Mesendoderm (in vitro differentiated cells): ENCODE data around the gene ARMH3.

Experiments used
- DNase-seq: peaks from one replicate; pipeline ENCODE4 v3.0.0; 2013
- H2AK5ac ChIP-seq: 2 replicates; pipeline ENCODE4 v1.6.1; 2013; ENCODE audit warnings: low read length, inconsistent platforms
- H2BK120ac ChIP-seq: 2 replicates; pipeline ENCODE4 v1.6.1; 2013; ENCODE audit warnings: low read depth, mild to moderate bottlenecking, low read length, moderate library complexity, mixed read lengths
- H2BK15ac ChIP-seq: replicated peaks from 2 replicates; pipeline ENCODE4 v1.6.1; 2013; ENCODE audit warnings: low read depth, mild to moderate bottlenecking, moderate library complexity
- H2BK5ac ChIP-seq: 2 replicates; pipeline ENCODE4 v1.6.1; 2013; ENCODE audit warnings: low read length, inconsistent platforms
- H3K18ac ChIP-seq: 2 replicates; pipeline ENCODE4 v1.6.1; 2013; ENCODE audit warnings: mild to moderate bottlenecking, low read length, mixed read lengths
- H3K23ac ChIP-seq: one replicate; pipeline ENCODE4 v1.6.1; 2013; ENCODE audit warnings: low read length
- H3K27ac ChIP-seq: 2 replicates; pipeline ENCODE4 v1.5.1; 2013; ENCODE audit warnings: low read depth, mild to moderate bottlenecking, inconsistent platforms, low read length, moderate library complexity
- H3K27me3 ChIP-seq: 2 replicates; pipeline ENCODE4 v1.6.1; 2013; ENCODE audit warnings: low read length, control low read depth, mild to moderate bottlenecking, inconsistent platforms; ENCODE audit not compliant: insufficient read depth, poor library complexity
- H3K36me3 ChIP-seq: 2 replicates; pipeline ENCODE4 v1.6.1; 2013; ENCODE audit warnings: low read length, inconsistent platforms; ENCODE audit not compliant: control insufficient read depth, insufficient read depth
- H3K4ac ChIP-seq: one replicate; pipeline ENCODE4 v1.6.1; 2013; ENCODE audit warnings: low read depth, mild to moderate bottlenecking, low read length, moderate library complexity
- H3K4me1 ChIP-seq: 2 replicates; pipeline ENCODE4 v1.6.1; 2013; ENCODE audit warnings: low read depth, low read length, inconsistent platforms; ENCODE audit not compliant: control insufficient read depth
- H3K4me2 ChIP-seq: 2 replicates; pipeline ENCODE4 v1.6.1; 2013; ENCODE audit warnings: low read length
- H3K4me3 ChIP-seq: 2 replicates; pipeline ENCODE4 v1.5.1; 2013; ENCODE audit warnings: mild to moderate bottlenecking, low read length
- H3K56ac ChIP-seq: one replicate; pipeline ENCODE4 v1.6.1; 2013; ENCODE audit warnings: low read length
- H3K79me1 ChIP-seq: 2 replicates; pipeline ENCODE4 v1.6.1; 2013; ENCODE audit warnings: low read length, inconsistent platforms
- H3K79me2 ChIP-seq: 2 replicates; pipeline ENCODE4 v1.6.1; 2013; ENCODE audit warnings: mild to moderate bottlenecking, low read length; ENCODE audit not compliant: control insufficient read depth, insufficient read depth
- H3K9ac ChIP-seq: 2 replicates; pipeline ENCODE4 v1.6.1; 2013; ENCODE audit warnings: low read length, inconsistent platforms
- H4K5ac ChIP-seq: one replicate; pipeline ENCODE4 v1.6.1; 2013; ENCODE audit warnings: low read length
- H4K8ac ChIP-seq: one replicate; pipeline ENCODE4 v1.6.1; 2013; ENCODE audit warnings: low read depth, mild to moderate bottlenecking, control low read depth, low read length, moderate library complexity
- WGBS: extraction: QIAGEN DNeasy Blood & Tissue Kit; methylation state at CpG from one replicate; pipeline ENCODE4 v1.1.7; 2013; ENCODE audit warnings: low lambda C conversion rate, missing lambda C conversion rate; ENCODE audit not compliant: insufficient coverage; ENCODE audit errors: extremely low coverage; 5-methylcytosine and 5-hydroxymethylcytosine counted together

The ARMH3 gene

DNA sequence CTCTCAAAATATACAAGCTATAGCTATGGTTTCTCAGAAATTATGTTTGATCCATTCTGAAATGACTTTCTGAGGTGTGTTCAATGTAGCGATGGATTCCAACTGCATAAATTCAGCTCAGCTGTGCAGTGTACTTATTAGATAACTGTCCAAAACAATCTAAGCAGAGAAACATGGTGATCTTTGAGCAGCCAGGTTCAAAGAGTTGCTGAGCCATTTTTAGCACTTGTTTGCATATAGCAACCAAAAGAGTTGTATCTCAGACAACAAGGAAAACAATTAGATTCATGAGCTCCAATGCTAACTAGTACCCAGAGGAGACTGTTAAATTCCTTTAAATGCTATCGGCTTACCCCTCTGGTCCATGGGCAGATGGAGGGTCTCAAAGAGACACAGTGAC is 196.4 kb downstream of the ARMH3 start:
- Histone ChIP-seq H4K8ac (no peak overlapping the region), H3K56ac (no peak overlapping the region), H3K9ac (no peak overlapping the region), H3K79me2 (no peaks in the 10 kb centered on the region), H2AK5ac (no peak overlapping the region), H3K27me3 (no peaks in the 10 kb centered on the region), H3K36me3 (no peaks in the 10 kb centered on the region), H3K18ac (no peak overlapping the region), H3K79me1 (no peaks in the 10 kb centered on the region), H3K4ac (no peak overlapping the region), H3K4me1 (no peaks in the 10 kb centered on the region), H3K4me2 (no peak overlapping the region), H3K4me3 (no peak overlapping the region), H3K23ac (no peak overlapping the region), H2BK15ac (no peak overlapping the region), H3K27ac (no peak overlapping the region), H2BK120ac (no peak overlapping the region), H4K5ac (no peak overlapping the region), H2BK5ac (no peak overlapping the region)
- DNase-seq, result no peak
- WGBS, result no CpG with 5 or more reads among the region's 2 CpGs

DNA sequence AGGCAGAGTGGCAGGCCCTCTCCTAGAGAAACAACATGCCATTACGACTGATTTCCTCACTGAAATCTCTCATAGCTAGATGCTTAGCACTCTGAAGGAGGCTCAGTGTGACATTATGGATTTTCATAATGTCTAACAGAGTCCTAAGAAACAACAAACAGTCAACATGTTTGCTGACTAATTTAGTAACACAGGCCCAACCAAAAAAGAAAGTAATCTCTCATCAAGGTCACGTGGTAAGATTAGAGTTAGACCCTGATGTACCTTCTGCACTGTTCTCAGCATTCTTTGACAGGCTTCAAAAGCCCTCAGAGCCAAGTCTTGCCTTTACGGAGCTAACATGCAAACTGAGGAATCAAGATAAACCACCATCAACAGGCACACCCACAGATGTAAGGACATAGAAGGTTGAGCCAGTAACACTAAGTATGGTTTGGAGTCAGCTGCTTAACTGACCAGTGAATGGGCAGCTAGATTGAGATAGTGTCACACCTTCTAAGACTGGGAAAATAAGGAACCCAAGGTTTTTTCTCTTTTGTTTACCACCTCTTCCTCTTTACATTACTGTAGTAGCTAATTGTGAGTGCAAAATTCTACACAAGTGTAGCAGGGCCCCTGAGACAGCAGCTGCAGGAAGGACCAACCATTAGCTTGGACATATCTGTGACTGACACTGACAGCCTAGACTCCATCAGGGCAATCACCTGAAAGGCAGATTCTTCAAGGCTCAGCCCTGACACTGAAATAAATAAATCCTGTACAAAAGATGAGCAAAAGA is 197.1 kb downstream of the ARMH3 start:
- H3K27ac ChIP-seq, result no peak overlapping the region
- no peak overlapping the region for H3K4ac ChIP-seq
- no peak overlapping the region for H2AK5ac ChIP-seq
- no peaks in the 10 kb centered on the region for H3K27me3 ChIP-seq
- no peak overlapping the region for H3K4me2 ChIP-seq
- no peak overlapping the region for H2BK120ac ChIP-seq
- no peak overlapping the region for H4K5ac ChIP-seq
- no peak overlapping the region for H2BK15ac ChIP-seq
- H2BK5ac ChIP-seq, result no peak overlapping the region
- no peak overlapping the region for H4K8ac ChIP-seq
- no peak overlapping the region for H3K18ac ChIP-seq
- WGBS, result no CpG with 5 or more reads among the region's 3 CpGs
- no peak for DNase-seq
- H3K9ac ChIP-seq, result no peak overlapping the region
- H3K4me3 ChIP-seq, result no peak overlapping the region
- no peaks in the 10 kb centered on the region for H3K36me3 ChIP-seq
- H3K79me2 ChIP-seq, result no peaks in the 10 kb centered on the region
- no peak overlapping the region for H3K56ac ChIP-seq
- H3K79me1 ChIP-seq, result no peaks in the 10 kb centered on the region
- no peak overlapping the region for H3K23ac ChIP-seq
- H3K4me1 ChIP-seq, result no peaks in the 10 kb centered on the region

DNA sequence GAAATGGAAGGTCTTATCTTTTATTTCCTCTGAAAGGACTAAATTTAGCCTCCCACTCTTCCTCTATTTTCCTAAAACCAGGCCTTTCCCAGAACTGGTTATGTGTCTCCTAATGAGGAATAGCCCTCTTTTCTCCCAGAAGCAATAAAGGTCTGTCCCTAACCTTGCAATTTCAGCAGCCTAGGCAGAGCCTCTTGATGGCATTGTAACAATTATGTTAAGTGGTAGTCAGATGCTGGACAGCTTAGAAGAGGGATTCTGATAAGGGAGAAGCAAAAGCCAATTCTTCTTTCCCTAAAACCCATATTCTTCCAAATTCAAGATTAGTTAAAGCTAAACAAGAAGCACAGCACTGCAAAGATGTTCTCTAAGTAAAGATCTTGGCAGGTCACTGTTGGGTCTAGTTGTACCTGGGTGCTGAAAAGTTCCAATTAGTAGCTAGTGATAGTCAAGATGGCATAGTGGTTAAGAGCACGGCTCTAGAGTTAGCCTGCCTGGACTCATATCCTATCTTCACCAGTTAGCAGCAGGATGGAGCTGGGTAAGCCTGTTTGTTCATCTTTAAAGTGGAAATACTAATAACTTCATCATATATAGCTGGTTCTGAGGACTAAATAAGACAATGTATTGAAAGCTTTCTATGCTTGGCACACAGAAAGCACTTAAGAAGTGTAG is 198.0 kb downstream of the ARMH3 start:
- H3K56ac ChIP-seq, result no peak overlapping the region
- no peak overlapping the region for H2BK15ac ChIP-seq
- H3K27me3 ChIP-seq, result no peaks in the 10 kb centered on the region
- no peak overlapping the region for H3K18ac ChIP-seq
- no peak overlapping the region for H3K27ac ChIP-seq
- H4K8ac ChIP-seq, result no peak overlapping the region
- H3K9ac ChIP-seq, result no peak overlapping the region
- H3K79me2 ChIP-seq, result no peaks in the 10 kb centered on the region
- no peak for DNase-seq
- H3K4me2 ChIP-seq, result no peak overlapping the region
- no peak overlapping the region for H4K5ac ChIP-seq
- H2AK5ac ChIP-seq, result no peak overlapping the region
- H2BK120ac ChIP-seq, result no peak overlapping the region
- no peak overlapping the region for H3K4ac ChIP-seq
- H3K4me1 ChIP-seq, result no peaks in the 10 kb centered on the region
- H3K4me3 ChIP-seq, result no peak overlapping the region
- no CpG with 5 or more reads among the region's 1 CpG for WGBS
- no peak overlapping the region for H2BK5ac ChIP-seq
- no peaks in the 10 kb centered on the region for H3K79me1 ChIP-seq
- H3K23ac ChIP-seq, result no peak overlapping the region
- H3K36me3 ChIP-seq, result no peaks in the 10 kb centered on the region

DNA sequence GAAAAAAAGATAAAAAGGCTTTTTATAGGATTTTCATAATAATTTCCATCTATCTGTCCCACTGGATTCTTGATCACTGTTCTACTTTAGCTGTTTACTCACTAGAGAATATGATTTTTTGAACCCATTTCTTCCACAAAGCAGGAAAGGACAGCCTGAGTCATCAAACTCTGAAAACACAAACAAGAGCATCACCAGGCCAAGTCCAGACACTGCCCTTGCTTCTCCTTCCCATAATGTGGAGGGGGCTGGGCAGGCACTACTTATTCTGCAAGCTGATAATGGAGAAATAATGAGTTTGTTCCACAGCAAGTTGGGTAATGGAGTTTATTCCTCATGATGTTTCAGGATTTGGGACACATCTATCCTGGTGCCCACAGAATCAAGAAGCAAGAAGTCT is 199.3 kb downstream of the ARMH3 start:
- no peaks in the 10 kb centered on the region for H3K36me3 ChIP-seq
- no peaks in the 10 kb centered on the region for H3K27me3 ChIP-seq
- H3K9ac ChIP-seq, result no peak overlapping the region
- H3K56ac ChIP-seq, result no peak overlapping the region
- H4K8ac ChIP-seq, result no peak overlapping the region
- H3K4ac ChIP-seq, result no peak overlapping the region
- no peaks in the 10 kb centered on the region for H3K79me2 ChIP-seq
- no peaks in the 10 kb centered on the region for H3K79me1 ChIP-seq
- no peak overlapping the region for H2BK5ac ChIP-seq
- H4K5ac ChIP-seq, result no peak overlapping the region
- no peak overlapping the region for H2AK5ac ChIP-seq
- no peak overlapping the region for H3K18ac ChIP-seq
- H2BK120ac ChIP-seq, result no peak overlapping the region
- no peaks in the 10 kb centered on the region for H3K4me1 ChIP-seq
- no peak overlapping the region for H3K27ac ChIP-seq
- no peak overlapping the region for H3K4me3 ChIP-seq
- H3K23ac ChIP-seq, result no peak overlapping the region
- no peak overlapping the region for H3K4me2 ChIP-seq
- DNase-seq, result no peak
- no peak overlapping the region for H2BK15ac ChIP-seq

- Histone ChIP-seq H3K79me2 (no peaks in the 10 kb centered on the region), H3K56ac (no peak overlapping the region)
- no peak for DNase-seq
Measured at GRCh38 chr10:101851411-101852116, 204.4 kb downstream of the ARMH3 start.

More at GRCh38 chr10:101851411-101852116, 204.4 kb downstream of the ARMH3 start:
- no peak overlapping the region for H3K9ac ChIP-seq
- H3K4me2 ChIP-seq, result no peak overlapping the region
- H2BK15ac ChIP-seq, result no peak overlapping the region
- no peak overlapping the region for H3K4me3 ChIP-seq
- no peak overlapping the region for H3K23ac ChIP-seq
- no CpG with 5 or more reads among the region's 4 CpGs for WGBS
- no peak overlapping the region for H2BK120ac ChIP-seq
- no peak overlapping the region for H3K18ac ChIP-seq
- H3K4me1 ChIP-seq, result no peaks in the 10 kb centered on the region
- H3K36me3 ChIP-seq, result no peaks in the 10 kb centered on the region
- no peak overlapping the region for H4K5ac ChIP-seq
- H3K79me1 ChIP-seq, result no peaks in the 10 kb centered on the region
- no peak overlapping the region for H2BK5ac ChIP-seq
- no peaks in the 10 kb centered on the region for H3K27me3 ChIP-seq
- no peak overlapping the region for H2AK5ac ChIP-seq
- H3K4ac ChIP-seq, result no peak overlapping the region
- H3K27ac ChIP-seq, result no peak overlapping the region
- H4K8ac ChIP-seq, result no peak overlapping the region
